ENCODE measurements around the gene OOSP1.
"Not testable (repeated sequence)": the region's sequence is repeated elsewhere in the genome, so short reads cannot be mapped to it uniquely, and the experiment has no call there.

OOSP1 gene

GRCh38 chr11:59938132-59938531, at the start of gene OOSP1:
Gene OOSP1, plus strand, starts transcription at chr11:59938432. Its CDS starts 23 bp downstream, at chr11:59938455.
- no peak for DNase-seq

- DNase-seq = no peak
Measured at GRCh38 chr11:59891781-59892181, 46.5 kb upstream of the OOSP1 start.

- DNase-seq = no peak
Measured at GRCh38 chr11:59894616-59895015, 43.6 kb upstream of the OOSP1 start.

GRCh38 chr11:59898046-59898445, 40.2 kb upstream of the OOSP1 start:
- DNase-seq = no peak

- DNase-seq = no peak
Measured at GRCh38 chr11:59898650-59899049, 39.6 kb upstream of the OOSP1 start.

GRCh38 chr11:59899532-59899931, 38.7 kb upstream of the OOSP1 start:
- no peak for DNase-seq

GRCh38 chr11:59900366-59901126, 37.7 kb upstream of the OOSP1 start:
- no peak for DNase-seq

GRCh38 chr11:59901306-59901705, 36.9 kb upstream of the OOSP1 start:
- DNase-seq = no peak

GRCh38 chr11:59903569-59903968, 34.7 kb upstream of the OOSP1 start:
- not testable (repeated sequence) for DNase-seq

GRCh38 chr11:59918480-59918879, 19.8 kb upstream of the OOSP1 start:
- no peak for DNase-seq

- no peak for DNase-seq
Measured at GRCh38 chr11:59918987-59919589, 19.1 kb upstream of the OOSP1 start.

GRCh38 chr11:59923813-59924212, 14.4 kb upstream of the OOSP1 start:
- no peak for DNase-seq

- no peak for DNase-seq
Measured at GRCh38 chr11:59931688-59932087, 6.5 kb upstream of the OOSP1 start.

GRCh38 chr11:59938718-59939117, 486 bp downstream of the OOSP1 start:
- DNase-seq = no peak

- no peak for DNase-seq
Measured at GRCh38 chr11:59939482-59939881, 1.2 kb downstream of the OOSP1 start.

- no peak for DNase-seq
Measured at GRCh38 chr11:59941091-59941490, 2.9 kb downstream of the OOSP1 start.

- no peak for DNase-seq
Measured at GRCh38 chr11:59943997-59944714, 5.9 kb downstream of the OOSP1 start.

GRCh38 chr11:59944720-59945119, 6.5 kb downstream of the OOSP1 start:
- no peak for DNase-seq

GRCh38 chr11:59953463-59954218, 15.4 kb downstream of the OOSP1 start:
- DNase-seq = no peak

GRCh38 chr11:59954219-59954847, 16.1 kb downstream of the OOSP1 start:
- no peak for DNase-seq

GRCh38 chr11:59957094-59957493, 18.9 kb downstream of the OOSP1 start:
- no peak for DNase-seq

GRCh38 chr11:59960502-59961381, 22.5 kb downstream of the OOSP1 start:
- no peak for DNase-seq

All from activated CD4-positive, alpha-beta T cell treated with anti-CD3 and anti-CD28 coated beads, Interleukin-2, amount 50 U/mL, for 1 hour (primary cell).